Smooth muscle cell (in vitro differentiated cells): ENCODE data around the gene LUC7L3. TPM values are rescaled to one million over a fixed set of nuclear protein-coding genes. Genes with fewer than 3 reads are reported as not detected.

Experiments used
- DNase-seq: peaks from one replicate; lab custom pipeline; 2025; ENCODE audit not compliant: unreplicated experiment; lab: John Stamatoyannopoulos, UW
- H2AFZ ChIP-seq: fragments of 200-600 bp; sonication (generic); 2 replicates; pipeline ENCODE4 v1.6.0; 2016; ENCODE audit warnings: antibody characterized with exemption, low read depth, mild to moderate bottlenecking
- H3F3A ChIP-seq: fragments of 200-600 bp; sonication (generic); 2 replicates; pipeline ENCODE4 v1.6.0; 2017; ENCODE audit warnings: antibody characterized with exemption, low read depth
- H3K27ac ChIP-seq: fragments of 200-600 bp; sonication (generic); 2 replicates; pipeline ENCODE4 v1.5.1; 2016; ENCODE audit warnings: low read depth, mild to moderate bottlenecking
- H3K27me3 ChIP-seq: fragments of 200-600 bp; sonication (generic); 2 replicates; pipeline ENCODE4 v1.6.1; 2016; ENCODE audit warnings: low read depth, mild to moderate bottlenecking
- H3K36me3 ChIP-seq: fragments of 200-600 bp; sonication (generic); 2 replicates; pipeline ENCODE4 v1.5.1; 2016; ENCODE audit warnings: low read depth
- H3K4me1 ChIP-seq: fragments of 200-600 bp; sonication (generic); 2 replicates; pipeline ENCODE4 v1.5.1; 2016; ENCODE audit warnings: low read depth
- H3K4me2 ChIP-seq: fragments of 200-600 bp; sonication (generic); 2 replicates; pipeline ENCODE4 v1.6.0; 2016; ENCODE audit warnings: mild to moderate bottlenecking
- H3K4me3 ChIP-seq: fragments of 200-600 bp; sonication (generic); 2 replicates; pipeline ENCODE4 v1.5.1; 2016; ENCODE audit warnings: mild to moderate bottlenecking
- H3K79me2 ChIP-seq: fragments of 200-600 bp; sonication (generic); 2 replicates; pipeline ENCODE4 v1.6.0; 2016; ENCODE audit warnings: low read depth, mild to moderate bottlenecking
- H3K9ac ChIP-seq: fragments of 200-600 bp; sonication (generic); 2 replicates; pipeline ENCODE4 v1.6.0; 2016; ENCODE audit warnings: low read depth
- H3K9me3 ChIP-seq: fragments of 200-600 bp; sonication (generic); replicated peaks from 2 replicates; pipeline ENCODE4 v1.5.1; 2016; ENCODE audit warnings: low read depth
- H4K20me1 ChIP-seq: fragments of 200-600 bp; sonication (generic); 2 replicates; pipeline ENCODE4 v1.6.0; 2016; ENCODE audit warnings: low read depth
- WGBS: methylation state at CpG from one replicate; pipeline ENCODE4 v1.1.7; 2016; ENCODE audit warnings: low lambda C conversion rate; 5-methylcytosine and 5-hydroxymethylcytosine counted together
- polyA plus RNA-seq: library from polyadenylated mRNA; unstranded; fragments of >200 nt; fragmentation: Nextera tagmentation; extraction: Ambion mirVana; gene quantifications from 2 replicates; pipeline ENCODE4 v1.2.1, GENCODE V29; 2016
- total RNA-seq: library from RNA; depleted of rRNA; stranded (reverse); fragments of >200 nt; gene quantifications from 2 replicates; pipeline ENCODE4 v1.2.3, GENCODE V29; 2014
- TF ChIP-seq, protein P1 (sequence below): fragments of 200-600 bp; sonication (generic); IDR thresholded peaks from 2 replicates; pipeline ENCODE4 v1.5.1; 2017; ENCODE audit warnings: borderline replicate concordance, mild to moderate bottlenecking, antibody characterized with exemption; ENCODE audit not compliant: insufficient read depth, poor library complexity, severe bottlenecking

Gene LUC7L3
- total and polyA plus RNA-seq, 2 experiments from 2014 or later, result 75.9 to 77.8 TPM

DNA sequence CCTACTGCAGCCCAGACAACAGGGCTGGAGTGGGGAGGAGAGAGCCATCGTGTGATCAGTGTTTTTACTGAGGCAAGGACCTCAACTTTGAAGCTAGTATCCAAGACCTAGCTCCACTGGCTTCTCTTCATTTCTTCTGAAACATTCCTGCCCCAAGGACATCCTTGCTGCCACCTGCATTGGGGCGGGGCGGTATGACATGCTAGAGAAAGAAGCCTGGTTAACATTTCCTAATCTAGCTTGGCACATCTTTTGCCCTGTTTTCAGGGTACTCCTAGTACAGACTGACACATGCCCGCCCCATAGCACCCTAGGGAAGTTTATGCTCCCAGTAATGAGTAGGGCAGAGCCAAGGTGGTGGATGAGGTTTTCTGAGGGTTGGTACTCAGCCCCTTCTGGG is 65.7 kb downstream of the LUC7L3 start:
- no peak overlapping the region for H3K4me3 ChIP-seq
- H3K79me2 ChIP-seq, result no peaks in the 10 kb centered on the region
- no peak overlapping the region for H3K9ac ChIP-seq
- H4K20me1 ChIP-seq, result no peaks in the 10 kb centered on the region
- TF ChIP-seq, protein P1, sequence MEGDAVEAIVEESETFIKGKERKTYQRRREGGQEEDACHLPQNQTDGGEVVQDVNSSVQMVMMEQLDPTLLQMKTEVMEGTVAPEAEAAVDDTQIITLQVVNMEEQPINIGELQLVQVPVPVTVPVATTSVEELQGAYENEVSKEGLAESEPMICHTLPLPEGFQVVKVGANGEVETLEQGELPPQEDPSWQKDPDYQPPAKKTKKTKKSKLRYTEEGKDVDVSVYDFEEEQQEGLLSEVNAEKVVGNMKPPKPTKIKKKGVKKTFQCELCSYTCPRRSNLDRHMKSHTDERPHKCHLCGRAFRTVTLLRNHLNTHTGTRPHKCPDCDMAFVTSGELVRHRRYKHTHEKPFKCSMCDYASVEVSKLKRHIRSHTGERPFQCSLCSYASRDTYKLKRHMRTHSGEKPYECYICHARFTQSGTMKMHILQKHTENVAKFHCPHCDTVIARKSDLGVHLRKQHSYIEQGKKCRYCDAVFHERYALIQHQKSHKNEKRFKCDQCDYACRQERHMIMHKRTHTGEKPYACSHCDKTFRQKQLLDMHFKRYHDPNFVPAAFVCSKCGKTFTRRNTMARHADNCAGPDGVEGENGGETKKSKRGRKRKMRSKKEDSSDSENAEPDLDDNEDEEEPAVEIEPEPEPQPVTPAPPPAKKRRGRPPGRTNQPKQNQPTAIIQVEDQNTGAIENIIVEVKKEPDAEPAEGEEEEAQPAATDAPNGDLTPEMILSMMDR, result no peak
- no peak overlapping the region for H3K4me2 ChIP-seq
- H3K9me3 ChIP-seq, result no peaks in the 10 kb centered on the region
- H3K4me1 ChIP-seq, result peaks cover 3% of the 10 kb centered on the region
- no peaks in the 10 kb centered on the region for H3K27me3 ChIP-seq
- DNase-seq, result no peak
- WGBS, result 92% methylated on average over 4 of the region's 4 CpGs
- H3F3A ChIP-seq, result no peaks in the 10 kb centered on the region
- H2AFZ ChIP-seq, result no peak overlapping the region
- no peaks in the 10 kb centered on the region for H3K36me3 ChIP-seq
- H3K27ac ChIP-seq, result no peak overlapping the region

DNA sequence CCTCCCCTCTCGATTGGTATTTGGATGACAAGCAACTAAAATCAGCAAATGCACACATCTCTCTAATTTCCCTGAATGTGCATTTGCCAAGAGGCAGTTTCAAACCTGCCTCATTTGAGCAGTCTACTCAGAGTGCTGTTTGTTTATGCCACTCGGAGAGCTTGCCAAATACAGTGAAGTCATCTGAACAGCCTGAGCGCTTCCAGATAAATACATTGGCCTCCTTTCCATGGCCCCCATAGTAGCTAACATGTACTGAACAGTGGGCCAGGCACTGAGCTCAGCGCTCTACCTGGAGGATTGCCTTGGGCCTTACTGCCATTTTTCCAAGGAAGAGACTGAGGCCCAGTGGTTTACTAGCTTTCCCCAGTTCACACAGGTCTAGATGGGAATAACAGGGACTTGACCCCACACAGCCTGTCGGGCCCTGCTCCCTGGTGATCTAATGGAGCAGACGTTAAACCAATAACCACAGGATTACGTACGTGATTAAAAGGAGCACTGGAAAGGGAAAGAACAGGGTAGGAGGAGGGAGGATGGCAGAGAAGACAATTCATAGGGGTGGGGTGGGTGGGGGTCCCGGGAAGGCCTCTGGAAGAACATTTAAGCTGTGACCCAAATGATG is 66.7 kb downstream of the LUC7L3 start:
- Histone ChIP-seq H3K27me3 (no peaks in the 10 kb centered on the region), H3K27ac (peak overlapping the region; percentile 67), H3K79me2 (no peaks in the 10 kb centered on the region), H2AFZ (no peak overlapping the region), H3F3A (no peaks in the 10 kb centered on the region), H4K20me1 (no peaks in the 10 kb centered on the region), H3K4me2 (no peak overlapping the region), H3K36me3 (no peaks in the 10 kb centered on the region), H3K9ac (no peak overlapping the region), H3K4me1 (peaks cover 7% of the 10 kb centered on the region), H3K9me3 (no peaks in the 10 kb centered on the region), H3K4me3 (no peak overlapping the region)
- DNase-seq, result no peak
- WGBS, result 51% methylated on average over 9 of the region's 9 CpGs
- TF ChIP-seq, protein P1, result no peak

DNA sequence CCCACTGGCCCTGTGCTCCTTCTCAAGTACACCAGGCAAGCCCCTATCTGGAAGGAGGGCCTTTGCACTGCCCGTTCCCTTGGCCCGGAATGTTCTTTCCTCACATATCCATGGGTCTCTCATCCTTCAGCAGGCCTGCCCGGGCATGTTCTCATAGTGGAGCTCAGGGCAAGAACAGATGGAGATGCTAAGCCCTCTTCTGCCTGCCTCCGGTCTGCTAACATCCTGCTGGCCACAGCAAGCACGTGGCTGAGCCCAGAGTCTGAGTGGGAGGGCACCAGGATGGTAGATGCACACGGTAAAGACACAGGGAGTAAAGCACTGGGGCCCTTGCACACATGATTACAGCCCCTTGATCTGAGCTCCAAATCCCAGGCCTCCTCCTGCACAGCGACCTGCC is 67.7 kb downstream of the LUC7L3 start:
- Histone ChIP-seq H4K20me1 (no peaks in the 10 kb centered on the region), H3K4me3 (no peak overlapping the region), H3K4me2 (peak overlapping the region; percentile 39), H3F3A (no peaks in the 10 kb centered on the region), H3K36me3 (no peaks in the 10 kb centered on the region), H3K27ac (peak overlapping the region; percentile 67), H3K9me3 (no peaks in the 10 kb centered on the region), H3K27me3 (no peaks in the 10 kb centered on the region), H3K79me2 (no peaks in the 10 kb centered on the region), H3K4me1 (peaks cover 7% of the 10 kb centered on the region), H2AFZ (peak overlapping the region; percentile 80), H3K9ac (no peak overlapping the region)
- TF ChIP-seq, protein P1, result no peak
- no peak for DNase-seq
- 55% methylated on average over 7 of the region's 7 CpGs for WGBS

DNA sequence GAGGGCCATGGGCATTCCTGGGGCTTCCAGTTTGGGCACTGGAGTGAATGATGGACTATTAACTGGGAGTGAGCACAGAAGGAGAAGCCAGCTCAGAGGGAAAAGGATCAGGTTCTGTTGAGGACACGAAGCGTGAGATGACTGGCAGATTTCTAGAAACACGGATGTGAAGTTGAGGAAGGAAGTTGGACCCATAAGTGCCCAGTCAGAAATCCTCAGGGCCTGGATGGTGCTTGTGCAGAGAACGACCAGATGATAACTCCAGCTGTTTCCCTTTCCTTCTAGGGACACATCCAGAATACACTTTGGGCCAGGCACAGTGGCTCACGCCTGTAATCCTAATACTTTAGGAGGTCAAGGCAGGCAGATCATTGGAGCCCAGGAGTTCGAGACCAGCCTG is 71.2 kb downstream of the LUC7L3 start:
- Histone ChIP-seq H3K4me2 (no peak overlapping the region), H3K27me3 (no peaks in the 10 kb centered on the region), H3K79me2 (no peaks in the 10 kb centered on the region), H4K20me1 (no peaks in the 10 kb centered on the region), H3K4me1 (peaks cover 7% of the 10 kb centered on the region), H3K4me3 (no peak overlapping the region), H3K27ac (no peak overlapping the region), H3K36me3 (no peaks in the 10 kb centered on the region), H2AFZ (no peak overlapping the region), H3F3A (no peaks in the 10 kb centered on the region), H3K9me3 (no peaks in the 10 kb centered on the region), H3K9ac (no peak overlapping the region)
- DNase-seq, result no peak
- whole genome bisulfite sequencing, result 88% methylated on average over 6 of the region's 6 CpGs
- TF ChIP-seq, protein P1, result no peak
